HG02759 (cell line): ENCODE data around the gene KIAA0825.

Experiments used
- ATAC-seq: cut with Tn5 transposase; IDR thresholded peaks from one replicate; pipeline ENCODE4 v1.9.1; 2021; ENCODE audit warnings: mild to moderate bottlenecking, moderate library complexity; ENCODE audit not compliant: unreplicated experiment

KIAA0825 gene

GRCh38 chr5:94442076-94442475 lies 176.3 kb downstream of the KIAA0825 start:
- no peak for ATAC-seq

- no peak for ATAC-seq
Measured at GRCh38 chr5:94440015-94440414, 178.4 kb downstream of the KIAA0825 start.

GRCh38 chr5:94433397-94434163 lies 184.8 kb downstream of the KIAA0825 start:
- ATAC-seq = no peak

GRCh38 chr5:94432499-94432898 lies 185.9 kb downstream of the KIAA0825 start:
- no peak for ATAC-seq

- ATAC-seq = no peak
Measured at GRCh38 chr5:94431696-94432095, 186.7 kb downstream of the KIAA0825 start.

GRCh38 chr5:94429566-94429965 lies 188.8 kb downstream of the KIAA0825 start:
- no peak for ATAC-seq

GRCh38 chr5:94425396-94425795 lies 193.0 kb downstream of the KIAA0825 start:
- ATAC-seq = no peak

- no peak for ATAC-seq
Measured at GRCh38 chr5:94423411-94423810, 195.0 kb downstream of the KIAA0825 start.

GRCh38 chr5:94422812-94423211 lies 195.6 kb downstream of the KIAA0825 start:
- ATAC-seq = no peak

- ATAC-seq = no peak
Measured at GRCh38 chr5:94420885-94421284, 197.5 kb downstream of the KIAA0825 start.

- no peak for ATAC-seq
Measured at GRCh38 chr5:94415798-94416197, 202.6 kb downstream of the KIAA0825 start.

- no peak for ATAC-seq
Measured at GRCh38 chr5:94409440-94409839, 209.0 kb downstream of the KIAA0825 start.

- no peak for ATAC-seq
Measured at GRCh38 chr5:94407023-94407422, 211.4 kb downstream of the KIAA0825 start.

- no peak for ATAC-seq
Measured at GRCh38 chr5:94403483-94403882, 214.9 kb downstream of the KIAA0825 start.

GRCh38 chr5:94402096-94402495 lies 216.3 kb downstream of the KIAA0825 start:
- ATAC-seq = no peak

GRCh38 chr5:94397508-94397907 lies 220.9 kb downstream of the KIAA0825 start:
- no peak for ATAC-seq

- no peak for ATAC-seq
Measured at GRCh38 chr5:94396687-94397086, 221.7 kb downstream of the KIAA0825 start.

- no peak for ATAC-seq
Measured at GRCh38 chr5:94395468-94395867, 222.9 kb downstream of the KIAA0825 start.

- no peak for ATAC-seq
Measured at GRCh38 chr5:94391996-94392395, 226.4 kb downstream of the KIAA0825 start.

- peak; percentile 71 for ATAC-seq
Measured at GRCh38 chr5:94389515-94389899, 228.9 kb downstream of the KIAA0825 start.

- no peak for ATAC-seq
Measured at GRCh38 chr5:94388773-94389514, 229.5 kb downstream of the KIAA0825 start.

GRCh38 chr5:94385767-94386166 lies 232.6 kb downstream of the KIAA0825 start:
- no peak for ATAC-seq
